CD4-positive, alpha-beta memory T cell (primary cell): ENCODE results near the gene B3GNT3. TPM values are rescaled to one million over a fixed set of nuclear protein-coding genes. Genes with fewer than 3 reads are reported as not detected.
"Not testable (repeated sequence)": the region's sequence is repeated elsewhere in the genome, so short reads cannot be mapped to it uniquely, and the experiment has no call there.

ENCODE experiments used
- CTCF ChIA-PET: fragments of 350-600 bp; sonication (Branson Sonifier 250); formaldehyde crosslinking; loops from one replicate; lab custom pipeline; 2021; ENCODE audit warnings: inconsistent platforms; ENCODE audit not compliant: partially characterized antibody; lab: Charles Lee
- POLR2A ChIA-PET: fragments of 350-600 bp; sonication (Branson Sonifier 250); formaldehyde crosslinking; loops from one replicate; lab custom pipeline; 2021; ENCODE audit not compliant: partially characterized antibody; lab: Charles Lee
- DNase-seq, 5 donors: peaks; one replicate each; pipeline versions ENCODE4 v3.0.0 to v3.0.0-alpha.2; 2020 to 2022; ENCODE audit warnings: mixed read lengths in 1 of 5
- H3K27ac ChIP-seq: one replicate; pipeline ENCODE4 v1.7.0; 2013; ENCODE audit warnings: low read depth, low read length
- H3K27me3 ChIP-seq: 2 replicates; pipeline ENCODE4 v1.7.0; 2013; ENCODE audit warnings: mild to moderate bottlenecking, low read length, moderate library complexity; ENCODE audit not compliant: insufficient read depth
- H3K36me3 ChIP-seq: 2 replicates; pipeline ENCODE4 v1.7.0; 2013; ENCODE audit warnings: mild to moderate bottlenecking, low read length, moderate library complexity; ENCODE audit not compliant: insufficient read depth
- H3K4me1 ChIP-seq: 2 replicates; pipeline ENCODE4 v1.7.0; 2013; ENCODE audit warnings: mild to moderate bottlenecking, low read length, moderate library complexity; ENCODE audit not compliant: insufficient read depth
- H3K4me3 ChIP-seq, 2 donors: one replicate each; pipeline ENCODE4 v1.7.0; 2013; ENCODE audit warnings: low read length in 2 of 2, mild to moderate bottlenecking in 1 of 2
- H3K9me3 ChIP-seq, 2 donors: one replicate each; pipeline ENCODE4 v1.7.0; 2013; ENCODE audit warnings: low read length in 2 of 2, control low read depth in 1 of 2; ENCODE audit not compliant: control insufficient read depth in 1 of 2
- H3K27ac Mint-ChIP-seq, 7 donors: one replicate each; pipeline ENCODE4 v1.8.0; 2020 to 2021; ENCODE audit warnings: mixed read lengths in 7 of 7, mild to moderate bottlenecking in 6 of 7, inconsistent platforms in 3 of 7, moderate library complexity in 3 of 7
- H3K27me3 Mint-ChIP-seq, 2 donors: one replicate each; pipeline ENCODE4 v1.8.0; 2020 to 2021; ENCODE audit warnings: mixed read lengths in 2 of 2
- H3K36me3 Mint-ChIP-seq, 2 donors: one replicate each; pipeline ENCODE4 v1.8.0; 2020 to 2021; ENCODE audit warnings: mixed read lengths in 2 of 2, inconsistent platforms in 1 of 2, mild to moderate bottlenecking in 1 of 2
- H3K4me1 Mint-ChIP-seq, 4 donors: one replicate each; pipeline ENCODE4 v1.8.0; 2020 to 2021; ENCODE audit warnings: mixed read lengths in 4 of 4, mild to moderate bottlenecking in 1 of 4
- H3K4me3 Mint-ChIP-seq, 8 donors: one replicate each; pipeline ENCODE4 v1.8.0; 2020 to 2021; ENCODE audit warnings: mixed read lengths in 8 of 8, mild to moderate bottlenecking in 7 of 8, moderate library complexity in 6 of 8, inconsistent platforms in 3 of 8
- H3K9me3 Mint-ChIP-seq, 8 donors: one replicate each; pipeline ENCODE4 v1.8.0; 2020 to 2021; ENCODE audit warnings: mixed read lengths in 8 of 8, mild to moderate bottlenecking in 5 of 8, inconsistent platforms in 3 of 8, moderate library complexity in 1 of 8
- intact Hi-C: fragments of 100-400 bp; cut with micrococcal nuclease; formaldehyde crosslinking; loops from one replicate; pipeline ENCODE4 v1.15.1; 2023
- polyA plus RNA-seq, 2 donors: library from polyadenylated mRNA; unstranded; fragments of 300-500 nt; fragmentation: Illumina TruSeq; gene quantifications; one replicate each; pipeline ENCODE4 v1.2.3, GENCODE V29; 2021
- total RNA-seq, 2 experiments: library from RNA; stranded (reverse); gene quantifications; one replicate each; pipeline ENCODE4 v1.2.3, GENCODE V29; 2021

B3GNT3 gene
- total and polyA plus RNA-seq, 4 experiments from 2014 or later: 0.34 to 0.72 TPM; not detected in 2

GRCh38 chr19:17796838-17797423, 2.0 kb downstream of the B3GNT3 start:
- Mint-ChIP-seq H3K36me3 (no peaks in the 10 kb centered on the region), H3K27ac (peak overlapping the region in 1 of 7 donors; percentile 36), H3K4me1 (peaks cover 10 to 50% (median 32%) of the 10 kb centered on the region in 4 donors), H3K4me3 (peak overlapping the region in 4 of 8 donors; percentile 23 to 65 (median 45)), H3K27me3 (peaks cover 0 to 3% of the 10 kb centered on the region in 2 donors), H3K9me3 (no peaks in the 10 kb centered on the region)
- intact Hi-C loops: no loop called here
- Histone ChIP-seq H3K27ac (no peak overlapping the region), H3K4me3 (no peak overlapping the region), H3K9me3 (no peaks in the 10 kb centered on the region), H3K27me3 (peaks cover 4% of the 10 kb centered on the region), H3K36me3 (no peaks in the 10 kb centered on the region), H3K4me1 (peaks cover 46% of the 10 kb centered on the region)
- ChIA-PET POLR2A (no interaction called here), CTCF (interaction anchor here (0.6 kb wide), 1 partner anchor 63 kb away, joined by 3 read pairs; the partner anchor contains the start of gene RPL18A)
- no peak for DNase-seq

- no peaks in the 10 kb centered on the region for H3K36me3 Mint-ChIP-seq
- no peak for DNase-seq
- Histone ChIP-seq H3K4me1 (peaks cover 50% of the 10 kb centered on the region), H3K9me3 (no peaks in the 10 kb centered on the region), H3K27me3 (peaks cover 4% of the 10 kb centered on the region), H3K27ac (no peak overlapping the region), H3K4me3 (no peak overlapping the region), H3K36me3 (no peaks in the 10 kb centered on the region)
- no peaks in the 10 kb centered on the region for H3K9me3 Mint-ChIP-seq
- H3K4me1 Mint-ChIP-seq: peaks cover 12 to 53% (median 35%) of the 10 kb centered on the region in 4 donors
- CTCF ChIA-PET: interaction anchor here (0.6 to 1.5 kb wide), 3 partner anchors 58 to 92 kb away, joined by 3 read pairs; partner anchors contain the start of gene RPL18A
- intact Hi-C loops: no loop called here
- peaks cover 0 to 3% of the 10 kb centered on the region in 2 donors for H3K27me3 Mint-ChIP-seq
- no peak overlapping the region for H3K4me3 Mint-ChIP-seq
- POLR2A ChIA-PET: interaction anchor here (1.1 kb wide), 1 partner anchor 53 kb away, joined by 4 read pairs; no protein-coding TSS in a partner anchor
- H3K27ac Mint-ChIP-seq: peak overlapping the region in 1 of 7 donors; percentile 81
Measured at GRCh38 chr19:17797424-17798201, 2.7 kb downstream of the B3GNT3 start.

GRCh38 chr19:17798599-17798998, 3.7 kb downstream of the B3GNT3 start:
- ChIA-PET CTCF (interaction anchor here (1.0 to 1.5 kb wide), 5 partner anchors 15 to 139 kb away, joined by 3 to 4 read pairs (median 3); partner anchors contain the start of gene RPL18A), POLR2A (interaction anchor here (1.1 kb wide), 1 partner anchor 52 kb away, joined by 4 read pairs; no protein-coding TSS in a partner anchor)
- H3K4me3 ChIP-seq, H3K4me3 Mint-ChIP-seq, H3K9me3 Mint-ChIP-seq, H3K36me3 Mint-ChIP-seq, intact Hi-C loops, H3K27ac ChIP-seq, H3K9me3 ChIP-seq, DNase-seq, H3K36me3 ChIP-seq, H3K27me3 ChIP-seq, H3K27me3 Mint-ChIP-seq: not testable (repeated sequence)
- H3K27ac Mint-ChIP-seq: peak overlapping the region in 1 of 7 donors; percentile 29
- peaks cover 56% of the 10 kb centered on the region for H3K4me1 ChIP-seq
- peaks cover 17 to 55% (median 38%) of the 10 kb centered on the region in 4 donors for H3K4me1 Mint-ChIP-seq

- H3K36me3 ChIP-seq: no peaks in the 10 kb centered on the region
- H3K9me3 ChIP-seq: no peaks in the 10 kb centered on the region
- H3K9me3 Mint-ChIP-seq: no peaks in the 10 kb centered on the region
- H3K4me1 Mint-ChIP-seq: peaks cover 15 to 51% (median 27%) of the 10 kb centered on the region in 4 donors
- peak overlapping the region in 4 of 7 donors; percentile 45 to 87 (median 78) for H3K27ac Mint-ChIP-seq
- H3K27me3 Mint-ChIP-seq: no peaks in the 10 kb centered on the region
- H3K27ac ChIP-seq: no peak overlapping the region
- no peaks in the 10 kb centered on the region for H3K27me3 ChIP-seq
- no peaks in the 10 kb centered on the region for H3K36me3 Mint-ChIP-seq
- CTCF ChIA-PET: interaction anchor here (1.2 to 4.8 kb wide), 9 partner anchors 11 to 97 kb away, joined by 3 to 28 read pairs (median 6); partner anchors contain the start of genes JAK3 and RPL18A
- no peak overlapping the region for H3K4me3 ChIP-seq
- peak overlapping the region in 7 of 8 donors; percentile 22 to 86 (median 46) for H3K4me3 Mint-ChIP-seq
- peaks cover 43% of the 10 kb centered on the region for H3K4me1 ChIP-seq
- DNase-seq: no peak
- POLR2A ChIA-PET: interaction anchor here (0.6 to 6.6 kb wide), 14 partner anchors 8 to 758 kb away, joined by 3 to 60 read pairs (median 7); partner anchors contain the start of genes B3GNT3, CCDC124, FCHO1 and IL12RB1
- intact Hi-C loops: no loop called here
Measured at GRCh38 chr19:17802137-17802858, 7.4 kb downstream of the B3GNT3 start.

- Histone ChIP-seq H3K4me1 (peaks cover 43% of the 10 kb centered on the region), H3K27ac (no peak overlapping the region), H3K4me3 (peak overlapping the region in 1 of 2 donors; percentile 28), H3K27me3 (no peaks in the 10 kb centered on the region), H3K36me3 (no peaks in the 10 kb centered on the region), H3K9me3 (no peaks in the 10 kb centered on the region)
- Mint-ChIP-seq H3K27me3 (no peaks in the 10 kb centered on the region), H3K27ac (peak overlapping the region; percentile 80 to 94 (median 88)), H3K36me3 (peaks cover 0 to 2% of the 10 kb centered on the region in 2 donors), H3K4me1 (peaks cover 19 to 51% (median 32%) of the 10 kb centered on the region in 4 donors), H3K9me3 (no peaks in the 10 kb centered on the region), H3K4me3 (peak overlapping the region; percentile 34 to 86 (median 78))
- DNase-seq: peak; percentile 47 to 63 (median 57)
- POLR2A ChIA-PET: interaction anchor here (0.7 to 6.6 kb wide), 16 partner anchors 9 to 478 kb away, joined by 3 to 60 read pairs (median 6); partner anchors contain the start of genes B3GNT3, CCDC124, FCHO1 and JAK3
- CTCF ChIA-PET: interaction anchor here (0.9 to 4.8 kb wide), 10 partner anchors 12 to 135 kb away, joined by 3 to 28 read pairs (median 5); partner anchors contain the start of genes JAK3 and RPL18A
- intact Hi-C loops: loop anchor here (1.0 kb wide), 1 partner anchor 45 kb away; no protein-coding TSS in a partner anchor
Measured at GRCh38 chr19:17803264-17803896, 8.4 kb downstream of the B3GNT3 start.

GRCh38 chr19:17805427-17805826, 10.5 kb downstream of the B3GNT3 start:
- Histone ChIP-seq H3K27me3 (no peaks in the 10 kb centered on the region), H3K4me3 (no peak overlapping the region), H3K27ac (no peak overlapping the region), H3K4me1 (peaks cover 43% of the 10 kb centered on the region), H3K36me3 (no peaks in the 10 kb centered on the region), H3K9me3 (no peaks in the 10 kb centered on the region)
- intact Hi-C loops: no loop called here
- peaks cover 0 to 4% of the 10 kb centered on the region in 2 donors for H3K36me3 Mint-ChIP-seq
- peaks cover 19 to 54% (median 33%) of the 10 kb centered on the region in 4 donors for H3K4me1 Mint-ChIP-seq
- DNase-seq: no peak
- peak overlapping the region in 3 of 8 donors; percentile 18 to 69 (median 24) for H3K4me3 Mint-ChIP-seq
- ChIA-PET POLR2A (interaction anchor here (6.6 kb wide), 1 partner anchor 43 kb away, joined by 60 read pairs; the partner anchor contains the start of gene JAK3), CTCF (interaction anchor here (0.6 to 4.7 kb wide), 3 partner anchors 8 to 50 kb away, joined by 3 to 24 read pairs (median 20); partner anchors contain the start of gene JAK3)
- H3K27me3 Mint-ChIP-seq: no peaks in the 10 kb centered on the region
- H3K27ac Mint-ChIP-seq: peak overlapping the region in 5 of 7 donors; percentile 55 to 81 (median 72)
- H3K9me3 Mint-ChIP-seq: no peaks in the 10 kb centered on the region
